ENCODE results near the gene MDK. TPM values are rescaled to one million over a fixed set of nuclear protein-coding genes. Genes with fewer than 3 reads are reported as not detected.
A peak's percentile ranks its signal among the peaks of the same experiment; 100 is the strongest.

The MDK gene
- total and polyA plus RNA-seq, 4 donors: 2.3 to 41.8 (median 13.5) TPM

DNA sequence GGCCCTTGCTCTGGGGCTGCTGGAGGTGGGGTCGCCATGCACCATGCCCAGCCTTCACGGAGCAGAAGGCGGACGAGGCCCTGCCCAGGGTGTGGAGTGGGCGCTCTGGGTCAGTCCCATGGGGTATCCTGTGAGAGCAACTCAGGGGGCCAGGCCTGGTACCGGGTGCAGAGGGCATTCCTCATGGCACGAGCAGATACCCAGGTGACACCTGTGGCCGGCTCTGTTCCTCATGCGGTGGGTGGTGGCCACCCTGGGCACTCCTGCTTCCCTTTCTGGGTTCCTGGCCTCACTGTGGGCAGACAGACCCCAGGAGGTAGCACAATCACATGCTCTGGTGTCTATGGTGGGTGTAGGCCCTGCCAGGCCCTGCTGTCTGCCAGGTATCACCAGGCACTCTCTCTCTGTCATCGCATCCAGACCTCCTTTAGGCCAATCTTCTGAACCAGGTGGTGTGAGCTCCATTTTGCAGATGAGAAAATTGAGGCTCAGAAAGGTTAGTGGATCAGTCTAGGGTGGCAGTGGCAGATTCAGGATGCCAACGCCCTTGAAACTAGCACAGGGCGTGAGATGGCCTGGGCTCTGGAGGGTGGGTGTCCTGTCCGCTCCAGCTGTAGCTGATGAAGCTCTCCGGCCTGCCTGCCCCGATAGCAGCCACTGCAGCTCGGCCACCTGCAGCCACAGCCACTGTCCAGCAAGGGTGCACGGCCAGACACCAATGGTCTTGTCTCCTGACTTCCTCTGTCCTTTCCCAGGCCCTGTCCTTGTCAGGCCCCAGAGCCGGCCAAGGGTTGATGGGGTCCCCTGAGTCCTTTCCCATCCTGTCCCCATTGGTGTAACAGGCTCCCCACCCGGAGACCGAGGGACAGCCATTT, 19.1 kb upstream of the MDK start:
- H3K4me3 ChIP-seq (ENCODE audit: low read depth in 1 of 3, low read length in 3 of 3): no peak overlapping the region
- H3K36me3 ChIP-seq (ENCODE audit: control insufficient read depth in 4 of 4, insufficient read depth in 3 of 4, low read depth in 1 of 4, low read length in 3 of 4): no peaks in the 10 kb centered on the region
- H3K27ac ChIP-seq (ENCODE audit: low read depth in 1 of 2, low read length in 2 of 2): peak overlapping the region; percentile 47 to 64
- TF ChIP-seq, protein P1, sequence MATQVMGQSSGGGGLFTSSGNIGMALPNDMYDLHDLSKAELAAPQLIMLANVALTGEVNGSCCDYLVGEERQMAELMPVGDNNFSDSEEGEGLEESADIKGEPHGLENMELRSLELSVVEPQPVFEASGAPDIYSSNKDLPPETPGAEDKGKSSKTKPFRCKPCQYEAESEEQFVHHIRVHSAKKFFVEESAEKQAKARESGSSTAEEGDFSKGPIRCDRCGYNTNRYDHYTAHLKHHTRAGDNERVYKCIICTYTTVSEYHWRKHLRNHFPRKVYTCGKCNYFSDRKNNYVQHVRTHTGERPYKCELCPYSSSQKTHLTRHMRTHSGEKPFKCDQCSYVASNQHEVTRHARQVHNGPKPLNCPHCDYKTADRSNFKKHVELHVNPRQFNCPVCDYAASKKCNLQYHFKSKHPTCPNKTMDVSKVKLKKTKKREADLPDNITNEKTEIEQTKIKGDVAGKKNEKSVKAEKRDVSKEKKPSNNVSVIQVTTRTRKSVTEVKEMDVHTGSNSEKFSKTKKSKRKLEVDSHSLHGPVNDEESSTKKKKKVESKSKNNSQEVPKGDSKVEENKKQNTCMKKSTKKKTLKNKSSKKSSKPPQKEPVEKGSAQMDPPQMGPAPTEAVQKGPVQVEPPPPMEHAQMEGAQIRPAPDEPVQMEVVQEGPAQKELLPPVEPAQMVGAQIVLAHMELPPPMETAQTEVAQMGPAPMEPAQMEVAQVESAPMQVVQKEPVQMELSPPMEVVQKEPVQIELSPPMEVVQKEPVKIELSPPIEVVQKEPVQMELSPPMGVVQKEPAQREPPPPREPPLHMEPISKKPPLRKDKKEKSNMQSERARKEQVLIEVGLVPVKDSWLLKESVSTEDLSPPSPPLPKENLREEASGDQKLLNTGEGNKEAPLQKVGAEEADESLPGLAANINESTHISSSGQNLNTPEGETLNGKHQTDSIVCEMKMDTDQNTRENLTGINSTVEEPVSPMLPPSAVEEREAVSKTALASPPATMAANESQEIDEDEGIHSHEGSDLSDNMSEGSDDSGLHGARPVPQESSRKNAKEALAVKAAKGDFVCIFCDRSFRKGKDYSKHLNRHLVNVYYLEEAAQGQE (IDR thresholded peaks at IDR 0.05): no peak
- TF ChIP-seq GABPA (IDR thresholded peaks at IDR 0.05 in 1 of 2, conservative IDR thresholded peaks at IDR 0.05 in 1 of 2) (no peak), SP1 (IDR thresholded peaks at IDR 0.05) (no peak), FOXA1 (IDR thresholded peaks at IDR 0.05) (no peak), TAF1 (conservative IDR thresholded peaks at IDR 0.05) (no peak), FOXA2 (IDR thresholded peaks at IDR 0.05) (no peak), MAX (IDR thresholded peaks at IDR 0.05) (no peak), HNF4A (conservative IDR thresholded peaks at IDR 0.05) (no peak), HNF4G (IDR thresholded peaks at IDR 0.05) (no peak), EGR1 (IDR thresholded peaks at IDR 0.05; ENCODE audit: low read depth in 2 of 2) (no peak), RAD21 (IDR thresholded peaks at IDR 0.05) (no peak), JUND (IDR thresholded peaks at IDR 0.05) (no peak), RXRA (IDR thresholded peaks at IDR 0.05) (no peak), NR2F2 (IDR thresholded peaks at IDR 0.05) (no peak), ZBTB33 (IDR thresholded peaks at IDR 0.05) (no peak), YY1 (IDR thresholded peaks at IDR 0.05) (no peak)
- TF ChIP-seq, protein P2, sequence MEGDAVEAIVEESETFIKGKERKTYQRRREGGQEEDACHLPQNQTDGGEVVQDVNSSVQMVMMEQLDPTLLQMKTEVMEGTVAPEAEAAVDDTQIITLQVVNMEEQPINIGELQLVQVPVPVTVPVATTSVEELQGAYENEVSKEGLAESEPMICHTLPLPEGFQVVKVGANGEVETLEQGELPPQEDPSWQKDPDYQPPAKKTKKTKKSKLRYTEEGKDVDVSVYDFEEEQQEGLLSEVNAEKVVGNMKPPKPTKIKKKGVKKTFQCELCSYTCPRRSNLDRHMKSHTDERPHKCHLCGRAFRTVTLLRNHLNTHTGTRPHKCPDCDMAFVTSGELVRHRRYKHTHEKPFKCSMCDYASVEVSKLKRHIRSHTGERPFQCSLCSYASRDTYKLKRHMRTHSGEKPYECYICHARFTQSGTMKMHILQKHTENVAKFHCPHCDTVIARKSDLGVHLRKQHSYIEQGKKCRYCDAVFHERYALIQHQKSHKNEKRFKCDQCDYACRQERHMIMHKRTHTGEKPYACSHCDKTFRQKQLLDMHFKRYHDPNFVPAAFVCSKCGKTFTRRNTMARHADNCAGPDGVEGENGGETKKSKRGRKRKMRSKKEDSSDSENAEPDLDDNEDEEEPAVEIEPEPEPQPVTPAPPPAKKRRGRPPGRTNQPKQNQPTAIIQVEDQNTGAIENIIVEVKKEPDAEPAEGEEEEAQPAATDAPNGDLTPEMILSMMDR (IDR thresholded peaks at IDR 0.05; ENCODE audit: low read depth, low read length, missing input control): no peak
- TF ChIP-seq, protein P3, sequence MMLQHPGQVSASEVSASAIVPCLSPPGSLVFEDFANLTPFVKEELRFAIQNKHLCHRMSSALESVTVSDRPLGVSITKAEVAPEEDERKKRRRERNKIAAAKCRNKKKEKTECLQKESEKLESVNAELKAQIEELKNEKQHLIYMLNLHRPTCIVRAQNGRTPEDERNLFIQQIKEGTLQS (IDR thresholded peaks at IDR 0.05): no peak
- 82% methylated on average over 20 of the region's 20 CpGs for WGBS
- no peak for DNase-seq (ENCODE audit: low spot score)
- no peaks in the 10 kb centered on the region for H3K9me3 ChIP-seq (ENCODE audit: control insufficient read depth in 4 of 4, low read length in 3 of 4)
- H3K9ac ChIP-seq (ENCODE audit: low read depth in 1 of 2, low read length in 2 of 2): peak overlapping the region in 1 of 2 donors; percentile 56
- H3K27me3 ChIP-seq (ENCODE audit: control insufficient read depth in 4 of 4, insufficient read depth in 4 of 4, low read length in 3 of 4): no peaks in the 10 kb centered on the region
- H3K4me1 ChIP-seq (ENCODE audit: control insufficient read depth in 4 of 4, insufficient read depth in 4 of 4, low read length in 3 of 4): peaks cover 0 to 19% (median 11%) of the 10 kb centered on the region in 4 donors
